DOHH2 (cell line): Measurements from ENCODE around the gene MKX.
A peak's percentile ranks its signal among the peaks of the same experiment; 100 is the strongest.

Experiments
- H3F3A ChIP-seq: fragments of 200-600 bp; sonication (generic), shearing (Covaris generic); 2 replicates; pipeline ENCODE4 v1.6.0; 2016; ENCODE audit warnings: antibody characterized with exemption, mild to moderate bottlenecking; ENCODE audit not compliant: control insufficient read depth, insufficient read depth
- H3K27ac ChIP-seq: fragments of 200-600 bp; sonication (generic); 2 replicates; pipeline ENCODE4 v1.5.1; 2014; ENCODE audit warnings: low read depth, mild to moderate bottlenecking, low read length, moderate library complexity
- H3K27me3 ChIP-seq: fragments of 200-600 bp; sonication (generic); 2 replicates; pipeline ENCODE4 v1.6.1; 2014; ENCODE audit warnings: mild to moderate bottlenecking, low read length, mixed read lengths; ENCODE audit not compliant: control insufficient read depth
- H3K36me3 ChIP-seq: fragments of 200-600 bp; sonication (generic); 2 replicates; pipeline ENCODE4 v1.6.1; 2014; ENCODE audit warnings: mild to moderate bottlenecking, low read length, moderate library complexity, mixed read lengths; ENCODE audit not compliant: control insufficient read depth
- H3K4me1 ChIP-seq: fragments of 200-600 bp; sonication (generic); 2 replicates; pipeline ENCODE4 v1.6.1; 2014; ENCODE audit warnings: mild to moderate bottlenecking, low read length, mixed read lengths; ENCODE audit not compliant: control insufficient read depth
- H3K4me2 ChIP-seq: fragments of 200-600 bp; sonication (generic); 2 replicates; pipeline ENCODE4 v1.6.0; 2014; ENCODE audit warnings: mild to moderate bottlenecking, low read length, moderate library complexity
- H3K4me3 ChIP-seq: fragments of 200-600 bp; sonication (generic); 2 replicates; pipeline ENCODE4 v1.5.1; 2014; ENCODE audit warnings: mild to moderate bottlenecking, low read length, mixed read lengths
- H3K79me2 ChIP-seq: fragments of 200-600 bp; sonication (generic); 2 replicates; pipeline ENCODE4 v1.6.1; 2014; ENCODE audit warnings: mild to moderate bottlenecking, low read length, mixed read lengths; ENCODE audit not compliant: control insufficient read depth
- H3K9me2 ChIP-seq: fragments of 200-600 bp; sonication (generic); replicated peaks from 2 replicates; pipeline ENCODE4 v1.6.1; 2014; ENCODE audit warnings: mild to moderate bottlenecking, low read length, mixed read lengths; ENCODE audit not compliant: control insufficient read depth
- H3K9me3 ChIP-seq: fragments of 200-600 bp; sonication (generic); 2 replicates; pipeline ENCODE4 v1.6.1; 2014; ENCODE audit warnings: antibody characterized with exemption, low read length, mixed read lengths; ENCODE audit not compliant: control insufficient read depth, insufficient read depth
- H4K20me1 ChIP-seq: fragments of 200-600 bp; sonication (generic); 2 replicates; pipeline ENCODE4 v1.6.0; 2014; ENCODE audit warnings: low read depth, mild to moderate bottlenecking, antibody characterized with exemption, low read length, moderate library complexity; ENCODE audit not compliant: control insufficient read depth, insufficient read depth
- EZH2phosphoT487 ChIP-seq: fragments of 200-600 bp; sonication (generic); IDR thresholded peaks from 2 replicates; pipeline ENCODE4 v1.6.1; 2017; ENCODE audit warnings: borderline replicate concordance, mild to moderate bottlenecking, antibody characterized with exemption, low read length, moderate library complexity, mixed read lengths
- TF ChIP-seq, protein P1 (sequence below): fragments of 200-600 bp; sonication (generic); IDR thresholded peaks from one replicate; pipeline ENCODE4 v1.5.1; 2014; ENCODE audit warnings: antibody characterized with exemption, mild to moderate bottlenecking, low read depth, low read length; ENCODE audit not compliant: poor library complexity, severe bottlenecking

The MKX gene, protein sequence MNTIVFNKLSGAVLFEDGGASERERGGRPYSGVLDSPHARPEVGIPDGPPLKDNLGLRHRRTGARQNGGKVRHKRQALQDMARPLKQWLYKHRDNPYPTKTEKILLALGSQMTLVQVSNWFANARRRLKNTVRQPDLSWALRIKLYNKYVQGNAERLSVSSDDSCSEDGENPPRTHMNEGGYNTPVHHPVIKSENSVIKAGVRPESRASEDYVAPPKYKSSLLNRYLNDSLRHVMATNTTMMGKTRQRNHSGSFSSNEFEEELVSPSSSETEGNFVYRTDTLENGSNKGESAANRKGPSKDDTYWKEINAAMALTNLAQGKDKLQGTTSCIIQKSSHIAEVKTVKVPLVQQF

DNA sequence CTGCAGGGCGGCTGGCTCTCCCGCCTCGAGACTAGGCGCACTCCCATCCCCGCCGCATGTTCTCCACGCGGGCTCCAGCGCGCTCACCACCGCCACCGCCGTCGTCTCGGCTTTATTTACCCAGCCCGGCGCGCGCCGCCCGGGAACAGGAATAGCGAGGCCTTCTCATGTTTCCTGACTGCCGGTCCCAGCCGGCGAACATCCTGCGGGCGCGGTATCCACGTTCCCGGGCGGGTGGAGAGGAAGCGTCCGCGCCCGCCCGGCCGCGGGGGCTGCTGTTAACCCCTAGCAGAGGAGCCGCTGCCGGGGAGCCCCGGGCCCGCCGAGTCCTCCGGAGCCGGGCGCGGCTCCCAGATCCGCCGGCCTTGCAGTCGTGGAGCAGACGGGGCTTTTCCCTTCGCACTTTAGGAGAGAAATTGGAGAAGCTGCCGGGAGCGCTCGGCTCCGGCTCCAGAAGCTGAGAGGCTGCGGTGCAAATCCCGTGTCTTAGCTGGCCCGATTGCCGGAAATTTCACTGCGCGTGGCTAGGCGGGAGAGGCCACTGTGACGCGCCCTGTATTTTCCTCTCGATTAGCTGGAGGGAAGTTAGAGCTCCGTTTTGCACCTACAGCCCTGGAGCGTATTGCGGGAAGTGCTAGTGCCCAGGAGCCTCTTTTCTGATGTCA lies at the start of gene MKX:
MKX (minus strand) TSS at position 88 of the 665 bp plus-strand sequence. CDS start 2,404 bp downstream, outside the sequence.
- H3K4me2 ChIP-seq, result no peak within 1 kb of the TSS
- no peaks in the 10 kb centered on the region for H4K20me1 ChIP-seq
- H3K27me3 ChIP-seq, result peaks cover 7% of the 10 kb centered on the region; the same call in 1 of the 2 replicates
- H3K27ac ChIP-seq, result no peak within 1 kb of the TSS
- TF ChIP-seq EZH2phosphoT487, result no peak
- TF ChIP-seq, protein P1, sequence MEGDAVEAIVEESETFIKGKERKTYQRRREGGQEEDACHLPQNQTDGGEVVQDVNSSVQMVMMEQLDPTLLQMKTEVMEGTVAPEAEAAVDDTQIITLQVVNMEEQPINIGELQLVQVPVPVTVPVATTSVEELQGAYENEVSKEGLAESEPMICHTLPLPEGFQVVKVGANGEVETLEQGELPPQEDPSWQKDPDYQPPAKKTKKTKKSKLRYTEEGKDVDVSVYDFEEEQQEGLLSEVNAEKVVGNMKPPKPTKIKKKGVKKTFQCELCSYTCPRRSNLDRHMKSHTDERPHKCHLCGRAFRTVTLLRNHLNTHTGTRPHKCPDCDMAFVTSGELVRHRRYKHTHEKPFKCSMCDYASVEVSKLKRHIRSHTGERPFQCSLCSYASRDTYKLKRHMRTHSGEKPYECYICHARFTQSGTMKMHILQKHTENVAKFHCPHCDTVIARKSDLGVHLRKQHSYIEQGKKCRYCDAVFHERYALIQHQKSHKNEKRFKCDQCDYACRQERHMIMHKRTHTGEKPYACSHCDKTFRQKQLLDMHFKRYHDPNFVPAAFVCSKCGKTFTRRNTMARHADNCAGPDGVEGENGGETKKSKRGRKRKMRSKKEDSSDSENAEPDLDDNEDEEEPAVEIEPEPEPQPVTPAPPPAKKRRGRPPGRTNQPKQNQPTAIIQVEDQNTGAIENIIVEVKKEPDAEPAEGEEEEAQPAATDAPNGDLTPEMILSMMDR, result no peak
- peaks cover 10% of the 10 kb centered on the region for H3K4me1 ChIP-seq
- no peaks in the 10 kb centered on the region for H3F3A ChIP-seq
- H3K79me2 ChIP-seq, result no peaks in the 10 kb centered on the region
- H3K9me3 ChIP-seq, result peaks cover 18% of the 10 kb centered on the region
- no peaks in the 10 kb centered on the region for H3K9me2 ChIP-seq
- H3K36me3 ChIP-seq, result no peaks in the 10 kb centered on the region
- no peak within 1 kb of the TSS for H3K4me3 ChIP-seq

DNA sequence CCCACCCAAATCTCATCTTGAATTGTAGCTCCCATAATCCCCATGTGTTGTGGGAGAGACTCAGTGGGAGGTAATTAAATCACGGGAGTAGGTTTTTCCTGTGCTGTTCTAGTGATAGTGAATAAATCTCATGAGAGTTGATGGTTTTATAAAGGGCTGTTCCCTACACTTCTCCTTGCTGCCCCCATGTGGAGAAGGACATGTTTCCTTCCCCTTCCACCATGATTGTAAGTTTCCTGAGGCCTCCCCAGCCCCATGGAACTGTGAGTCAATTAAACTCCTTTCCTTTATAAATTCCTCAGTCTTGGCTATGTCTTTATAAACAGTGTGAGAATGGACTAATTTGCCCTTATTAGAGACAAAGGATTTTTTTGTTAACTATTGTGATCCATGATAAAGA lies 48.5 kb upstream of the MKX start:
- no peak for TF ChIP-seq EZH2phosphoT487
- TF ChIP-seq, protein P1, result peak; percentile 32

DNA sequence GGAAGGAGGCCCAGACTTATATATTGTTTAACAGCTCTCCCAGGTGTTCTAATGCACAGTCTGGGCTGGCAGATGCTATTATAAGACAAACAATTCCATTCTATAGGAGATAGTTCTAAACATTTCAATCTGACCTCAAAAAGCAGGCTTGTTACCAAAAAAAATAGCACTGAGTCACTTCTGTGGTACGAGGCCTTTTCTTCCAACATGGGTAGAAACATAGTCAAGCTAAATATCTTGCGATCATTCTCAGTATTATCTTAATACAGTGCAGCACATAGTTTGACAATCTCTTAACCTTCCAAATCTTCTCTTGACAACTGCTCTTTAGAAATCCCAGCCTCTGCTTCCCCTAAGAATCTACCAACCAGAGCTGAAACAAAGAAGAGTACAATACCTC lies 46.6 kb upstream of the MKX start:
- Histone ChIP-seq H3K36me3 (no peaks in the 10 kb centered on the region), H3K9me3 (no peaks in the 10 kb centered on the region), H3K4me2 (no peak overlapping the region), H3K27ac (no peak overlapping the region), H3K9me2 (no peaks in the 10 kb centered on the region; the same call in 1 of the 2 replicates), H3F3A (no peaks in the 10 kb centered on the region), H3K79me2 (no peaks in the 10 kb centered on the region), H3K4me3 (no peak overlapping the region), H3K4me1 (no peaks in the 10 kb centered on the region), H4K20me1 (no peaks in the 10 kb centered on the region), H3K27me3 (no peaks in the 10 kb centered on the region)
- TF ChIP-seq, protein P1, result no peak
- TF ChIP-seq EZH2phosphoT487, result no peak

More for the DNA sequence above, 48.5 kb upstream of the MKX start:
- H3K4me2 ChIP-seq, result no peak overlapping the region
- no peaks in the 10 kb centered on the region for H3F3A ChIP-seq
- H3K79me2 ChIP-seq, result no peaks in the 10 kb centered on the region
- H3K4me1 ChIP-seq, result no peaks in the 10 kb centered on the region
- H3K9me3 ChIP-seq, result no peaks in the 10 kb centered on the region
- H3K9me2 ChIP-seq, result no peaks in the 10 kb centered on the region; the same call in 1 of the 2 replicates
- H3K27ac ChIP-seq, result no peak overlapping the region
- no peaks in the 10 kb centered on the region for H4K20me1 ChIP-seq
- no peak overlapping the region for H3K4me3 ChIP-seq
- H3K36me3 ChIP-seq, result no peaks in the 10 kb centered on the region
- no peaks in the 10 kb centered on the region for H3K27me3 ChIP-seq
